GM18517 (cell line): ENCODE results near the gene FCMR.

ENCODE experiments used
- ATAC-seq: cut with Tn5 transposase; IDR thresholded peaks from one replicate; pipeline ENCODE4 v1.9.1; 2021; ENCODE audit warnings: mild to moderate bottlenecking, moderate library complexity; ENCODE audit not compliant: unreplicated experiment

The FCMR gene

GRCh38 chr1:206951318-206952100 is 29.8 kb upstream of the FCMR start:
- ATAC-seq: no peak

- ATAC-seq: no peak
Observed at GRCh38 chr1:206949641-206950040, 27.9 kb upstream of the FCMR start.

- ATAC-seq: no peak
Observed at GRCh38 chr1:206949208-206949607, 27.5 kb upstream of the FCMR start.

GRCh38 chr1:206947255-206947654 is 25.5 kb upstream of the FCMR start:
- no peak for ATAC-seq

GRCh38 chr1:206946261-206946660 is 24.5 kb upstream of the FCMR start, which contains the start of gene PIGR:
PIGR (minus strand) TSS chr1:206946466; CDS start chr1:206940531, 5,935 bp downstream.
- ATAC-seq: no peak

GRCh38 chr1:206945779-206946178 is 24.0 kb upstream of the FCMR start:
- ATAC-seq: no peak

- no peak for ATAC-seq
Observed at GRCh38 chr1:206944703-206945102, 23.0 kb upstream of the FCMR start.

GRCh38 chr1:206941766-206942418 is 20.2 kb upstream of the FCMR start:
- ATAC-seq: no peak

DNA sequence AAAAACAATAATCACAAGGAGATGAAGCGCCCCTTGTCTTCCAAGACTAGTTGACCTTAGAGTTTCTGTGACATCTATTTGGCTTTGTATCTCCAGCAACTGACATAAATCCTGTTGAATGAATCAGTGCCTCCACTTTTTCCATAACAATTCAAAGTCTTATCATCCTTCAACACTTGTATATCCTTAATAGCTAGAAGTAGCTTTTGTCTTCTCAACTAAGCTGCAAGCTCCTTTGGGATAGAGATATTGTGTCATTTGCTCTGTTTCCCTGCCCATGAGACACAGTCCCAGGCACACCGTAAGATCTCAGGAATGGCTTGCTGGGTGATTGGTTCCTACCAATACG is 18.8 kb upstream of the FCMR start:
- ATAC-seq: no peak

DNA sequence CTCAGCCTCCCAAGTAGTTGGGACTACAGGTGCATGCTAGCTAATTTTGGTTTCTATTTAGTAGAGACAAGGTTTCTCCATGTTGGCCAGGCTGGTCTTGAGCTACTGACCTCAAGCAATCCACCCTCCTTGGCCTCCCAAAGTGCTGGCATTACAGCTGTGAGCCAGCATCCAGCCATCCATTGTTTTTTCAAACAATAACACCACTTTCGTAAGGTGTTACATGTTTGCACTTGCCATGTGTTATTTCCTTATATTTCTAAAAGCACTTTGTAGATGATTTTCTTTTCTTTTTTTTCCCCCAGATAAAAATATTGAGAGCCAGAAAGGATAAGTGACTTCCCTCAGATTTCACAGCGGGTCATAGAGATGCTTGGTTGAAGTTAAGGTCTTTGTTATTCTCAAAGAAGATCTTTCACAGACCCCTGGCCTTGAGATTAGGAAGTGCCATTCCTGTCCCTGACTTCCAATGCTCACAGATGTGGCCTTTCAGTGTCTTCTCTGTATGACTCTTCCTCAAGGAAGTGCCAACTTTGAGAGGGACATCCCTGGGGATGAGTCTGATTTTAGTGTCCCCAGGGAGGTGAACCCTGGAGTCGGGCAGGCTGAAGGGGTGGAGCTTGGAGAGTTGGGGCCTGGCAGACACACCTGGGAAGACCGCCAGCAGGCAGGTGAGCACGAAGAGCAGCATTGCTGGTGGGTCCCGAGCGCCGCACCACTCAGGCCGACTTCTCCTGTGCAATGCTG is 18.3 kb upstream of the FCMR start:
- no peak for ATAC-seq

GRCh38 chr1:206939131-206939530 is 17.4 kb upstream of the FCMR start:
- no peak for ATAC-seq

GRCh38 chr1:206937425-206937824 is 15.7 kb upstream of the FCMR start:
- no peak for ATAC-seq

GRCh38 chr1:206935491-206936067 is 13.8 kb upstream of the FCMR start:
- ATAC-seq: no peak

DNA sequence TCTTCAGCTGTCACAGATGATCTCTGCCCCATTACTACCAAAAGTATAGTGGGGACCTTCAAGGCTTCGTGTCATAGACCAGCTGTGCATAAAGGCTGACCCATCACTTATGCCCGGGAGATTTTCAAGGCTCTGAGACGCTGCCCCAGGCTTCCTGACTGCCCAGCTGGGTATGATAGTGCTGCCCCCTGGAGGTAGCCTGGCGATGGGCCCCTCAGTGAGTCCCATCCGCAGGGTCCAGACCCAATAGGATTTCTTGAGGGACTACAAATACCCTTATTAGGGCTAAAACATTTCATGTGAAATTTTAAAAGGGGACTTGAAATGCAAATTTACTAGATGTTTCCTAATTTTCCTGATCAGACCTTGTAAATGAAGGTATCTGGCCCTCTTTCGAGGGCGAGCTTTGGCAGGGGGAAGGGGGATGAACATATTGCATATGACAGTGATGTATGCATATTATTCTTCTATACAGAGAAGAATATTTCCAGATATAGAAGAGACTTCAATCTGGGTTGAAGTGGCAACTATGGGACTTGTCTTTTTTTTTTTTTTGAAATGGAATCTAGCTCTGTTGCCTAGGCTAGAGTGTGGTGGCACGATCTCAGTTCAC is 11.7 kb upstream of the FCMR start:
- no peak for ATAC-seq

DNA sequence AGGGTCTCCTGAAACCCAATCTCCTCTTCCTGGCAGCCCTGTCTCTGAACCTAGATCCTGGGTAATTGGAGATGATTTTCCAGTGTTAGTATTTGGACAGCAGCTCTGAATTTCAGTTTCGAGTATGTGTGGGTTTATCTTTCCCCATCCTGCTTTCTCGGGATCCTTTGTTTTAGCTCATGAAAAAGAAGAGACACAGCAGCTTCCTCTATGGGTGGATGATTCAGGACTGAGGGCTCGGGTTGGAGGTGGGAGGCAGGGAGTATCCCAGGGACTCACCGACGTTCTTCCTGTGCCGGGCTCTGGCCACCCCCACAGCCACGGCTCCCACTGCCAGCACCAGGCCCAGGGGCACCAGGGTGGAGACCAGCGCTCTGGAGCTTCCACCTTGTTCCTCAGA is 10.4 kb upstream of the FCMR start:
- ATAC-seq: no peak

DNA sequence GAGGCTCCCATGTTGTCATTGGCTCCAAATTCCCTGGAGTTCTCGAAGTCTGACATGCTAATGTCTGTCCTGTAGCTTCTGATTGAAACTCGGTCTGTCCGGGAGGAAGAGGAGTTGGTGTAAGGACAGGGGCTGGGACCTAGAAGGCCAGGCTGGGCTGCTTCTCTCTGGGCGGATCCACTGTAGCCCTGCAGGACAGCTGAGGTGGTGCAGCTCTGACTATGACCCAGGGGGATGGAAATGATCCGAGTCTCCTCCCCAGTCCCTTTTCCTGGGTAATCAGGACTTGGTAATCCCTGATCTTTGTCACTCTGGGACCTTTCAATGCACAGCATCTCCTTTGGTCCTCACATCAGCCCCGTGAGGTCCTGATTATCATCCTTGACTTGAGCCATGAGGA is 10.0 kb upstream of the FCMR start:
- no peak for ATAC-seq

DNA sequence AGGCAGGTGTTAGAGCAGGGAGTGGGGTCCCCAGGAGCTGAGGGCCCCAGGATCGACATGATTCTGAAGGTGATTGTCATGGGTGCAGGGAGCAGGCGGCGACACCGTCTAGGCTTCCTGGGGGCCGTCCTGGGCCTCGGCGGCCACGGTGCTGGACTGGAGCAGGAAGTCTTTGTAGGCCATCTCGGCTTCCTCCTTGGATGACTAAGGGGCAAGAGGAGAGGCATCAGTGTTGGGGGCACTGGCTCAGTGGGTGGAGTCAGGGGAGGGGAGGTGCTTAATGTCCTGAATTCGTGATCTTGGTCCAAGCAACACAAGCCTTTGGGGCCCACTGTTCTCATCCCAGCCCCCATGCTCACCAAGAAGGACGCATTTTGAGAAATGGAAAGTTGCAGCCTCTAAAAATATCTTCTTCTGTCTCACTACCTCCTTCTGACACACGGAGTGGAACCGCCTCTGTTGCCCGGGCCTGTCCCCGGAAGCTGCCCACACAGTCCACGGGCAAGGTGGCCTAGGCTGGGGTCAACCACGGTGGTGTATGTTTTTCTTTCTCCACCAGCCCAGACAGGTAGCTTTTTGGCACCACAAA is 8.6 kb upstream of the FCMR start:
- peak; percentile 80 for ATAC-seq

GRCh38 chr1:206929524-206929923 is 7.8 kb upstream of the FCMR start:
- ATAC-seq: no peak

GRCh38 chr1:206926286-206926685 is 4.5 kb upstream of the FCMR start:
- no peak for ATAC-seq

DNA sequence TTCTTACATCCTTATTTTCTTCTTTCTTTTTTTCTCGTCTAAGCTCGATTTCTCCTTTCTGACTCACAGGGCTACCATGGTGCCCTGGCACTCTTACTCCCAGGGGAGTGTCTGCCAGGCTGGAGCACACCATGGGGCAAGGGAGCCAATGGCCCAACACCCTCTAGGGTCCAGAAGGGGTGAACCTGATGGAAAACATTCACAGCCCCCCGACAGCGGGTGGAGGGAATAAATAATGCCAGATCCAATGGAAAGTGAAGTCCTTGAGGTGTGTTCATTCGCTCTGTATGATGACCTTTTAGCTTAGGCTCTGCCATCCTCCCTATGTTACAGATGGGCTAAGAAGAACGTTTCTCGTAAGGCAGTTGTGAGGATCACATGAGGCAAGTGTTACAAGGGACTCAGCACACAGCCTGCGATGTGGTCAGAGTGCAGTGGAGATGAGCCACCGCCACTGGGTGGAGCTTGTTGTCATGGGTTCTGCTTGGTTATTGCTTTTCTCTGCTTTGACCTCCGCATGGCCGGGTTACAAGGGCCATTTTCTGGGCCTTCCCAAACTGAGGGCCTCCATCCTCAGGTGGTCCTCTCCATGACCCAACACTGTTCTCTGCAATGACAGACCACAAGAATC is 3.5 kb upstream of the FCMR start:
- peak; percentile 64 for ATAC-seq
